ENCODE data around the gene SYF2.
"Not testable (repeated sequence)": the region's sequence is repeated elsewhere in the genome, so short reads cannot be mapped to it uniquely, and the experiment has no call there.

DNA sequence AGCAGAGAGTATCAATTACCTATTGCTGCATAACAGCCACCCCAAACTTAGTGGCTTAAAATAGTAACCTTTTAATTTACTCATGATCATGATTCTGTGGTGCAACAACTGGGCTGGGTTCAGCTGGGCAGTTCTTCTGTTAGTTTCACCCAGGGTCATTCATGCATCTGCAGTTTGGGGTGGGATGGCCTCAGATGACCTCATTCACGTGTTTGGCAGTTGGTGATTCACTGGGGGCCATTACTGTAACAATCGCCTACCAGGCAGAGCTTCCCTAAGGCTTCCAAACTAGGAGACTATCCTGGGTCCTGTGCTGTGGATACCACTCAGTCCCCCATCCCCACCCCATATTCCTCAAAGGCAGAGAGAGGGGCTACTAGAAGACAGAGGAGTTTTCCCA lies 46.1 kb upstream of the SYF2 start:
- TF ChIP-seq, protein P1, sequence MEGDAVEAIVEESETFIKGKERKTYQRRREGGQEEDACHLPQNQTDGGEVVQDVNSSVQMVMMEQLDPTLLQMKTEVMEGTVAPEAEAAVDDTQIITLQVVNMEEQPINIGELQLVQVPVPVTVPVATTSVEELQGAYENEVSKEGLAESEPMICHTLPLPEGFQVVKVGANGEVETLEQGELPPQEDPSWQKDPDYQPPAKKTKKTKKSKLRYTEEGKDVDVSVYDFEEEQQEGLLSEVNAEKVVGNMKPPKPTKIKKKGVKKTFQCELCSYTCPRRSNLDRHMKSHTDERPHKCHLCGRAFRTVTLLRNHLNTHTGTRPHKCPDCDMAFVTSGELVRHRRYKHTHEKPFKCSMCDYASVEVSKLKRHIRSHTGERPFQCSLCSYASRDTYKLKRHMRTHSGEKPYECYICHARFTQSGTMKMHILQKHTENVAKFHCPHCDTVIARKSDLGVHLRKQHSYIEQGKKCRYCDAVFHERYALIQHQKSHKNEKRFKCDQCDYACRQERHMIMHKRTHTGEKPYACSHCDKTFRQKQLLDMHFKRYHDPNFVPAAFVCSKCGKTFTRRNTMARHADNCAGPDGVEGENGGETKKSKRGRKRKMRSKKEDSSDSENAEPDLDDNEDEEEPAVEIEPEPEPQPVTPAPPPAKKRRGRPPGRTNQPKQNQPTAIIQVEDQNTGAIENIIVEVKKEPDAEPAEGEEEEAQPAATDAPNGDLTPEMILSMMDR (IDR thresholded peaks at IDR 0.05; ENCODE audit: insufficient read depth, low read length), result not testable (repeated sequence)
- not testable (repeated sequence) for TF ChIP-seq GABPA, POLR2AphosphoS5 (IDR thresholded peaks at IDR 0.05; ENCODE audit: low read depth)

Measured in HL-60 (cell line).